NCI-H510A (cell line): ENCODE data around the gene IQGAP2.

Experiments used
- DNase-seq: peaks from one replicate; lab custom pipeline; 2025; lab: John Stamatoyannopoulos, UW

The IQGAP2 gene

DNA sequence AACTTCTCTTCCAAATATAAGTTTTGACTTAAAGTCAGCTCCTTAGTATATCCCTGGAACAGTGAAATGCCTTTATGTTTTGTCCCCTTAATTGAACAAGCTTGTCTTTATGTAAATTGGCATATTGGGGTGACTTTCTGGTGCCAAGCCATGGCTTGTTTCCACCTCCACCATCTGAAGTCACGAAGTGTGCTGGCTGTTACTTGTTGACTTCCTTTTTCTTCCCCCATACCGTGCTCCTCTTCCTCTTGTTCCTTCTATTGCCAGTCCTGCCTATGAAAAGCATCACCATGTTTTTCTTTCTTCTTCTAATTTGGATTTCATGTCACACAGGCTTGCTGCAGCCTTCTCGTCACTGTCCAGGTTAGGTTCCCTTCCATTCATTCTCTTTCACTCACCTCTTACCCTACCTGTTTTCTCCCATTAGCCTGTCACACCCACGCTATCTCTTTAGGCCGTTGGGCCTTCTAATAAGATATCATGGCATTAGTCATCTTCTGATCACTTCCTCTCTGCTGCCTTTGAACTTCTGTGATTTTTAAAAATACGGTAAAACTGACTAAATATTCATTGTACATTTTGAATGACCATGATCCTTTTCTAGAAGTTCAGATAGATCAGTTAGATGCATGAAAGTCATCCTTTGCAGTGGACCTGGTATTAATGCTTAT lies 48.1 kb downstream of the IQGAP2 start:
- DNase-seq = no peak

DNA sequence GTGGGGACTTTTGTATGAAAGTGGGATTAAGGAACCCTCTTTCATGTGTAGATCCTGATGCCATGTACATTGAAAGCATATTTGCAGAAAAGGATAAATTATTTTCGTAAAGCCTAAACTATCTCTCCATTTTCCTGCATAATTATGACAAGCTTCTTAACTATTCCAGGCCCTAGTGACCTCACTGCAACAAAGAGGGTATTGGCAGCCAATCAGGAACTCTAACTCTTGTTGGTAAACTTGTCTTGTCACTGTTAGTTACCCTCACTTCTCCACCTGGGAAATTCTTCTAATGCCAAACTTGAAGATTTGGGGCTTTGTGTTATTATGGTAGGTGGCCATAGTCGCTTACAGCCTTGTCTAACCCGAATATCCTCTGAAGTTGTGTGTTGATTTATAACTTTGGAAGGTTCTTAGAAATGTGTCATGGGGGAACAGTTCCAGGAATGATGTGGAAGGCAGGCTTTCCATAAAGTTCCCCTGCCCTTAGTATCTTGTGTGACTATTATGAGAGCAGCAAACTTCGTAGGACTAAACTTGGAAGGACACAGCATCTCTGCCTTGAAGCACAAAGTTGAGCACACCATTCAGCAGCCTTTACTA lies 52.5 kb downstream of the IQGAP2 start:
- no peak for DNase-seq

DNA sequence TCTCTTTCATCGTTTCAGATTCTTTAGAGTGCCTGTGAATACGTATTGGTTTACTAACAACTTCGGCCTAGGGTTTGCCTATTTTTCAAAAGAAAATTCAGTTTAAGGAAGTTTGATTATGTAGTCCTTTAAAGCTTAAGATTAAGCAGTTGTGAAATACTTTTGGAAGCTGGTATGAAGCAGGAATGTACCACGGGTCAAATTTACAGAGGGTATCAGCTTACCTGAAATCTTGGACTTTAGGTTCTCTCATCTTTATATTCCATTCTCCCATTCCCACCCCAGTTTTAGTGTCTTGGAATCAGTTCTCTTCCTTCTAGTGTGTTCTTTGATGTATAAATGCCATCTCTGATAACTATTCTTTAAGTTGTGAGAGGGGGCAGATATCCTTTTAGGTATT lies 53.2 kb downstream of the IQGAP2 start:
- DNase-seq = no peak

DNA sequence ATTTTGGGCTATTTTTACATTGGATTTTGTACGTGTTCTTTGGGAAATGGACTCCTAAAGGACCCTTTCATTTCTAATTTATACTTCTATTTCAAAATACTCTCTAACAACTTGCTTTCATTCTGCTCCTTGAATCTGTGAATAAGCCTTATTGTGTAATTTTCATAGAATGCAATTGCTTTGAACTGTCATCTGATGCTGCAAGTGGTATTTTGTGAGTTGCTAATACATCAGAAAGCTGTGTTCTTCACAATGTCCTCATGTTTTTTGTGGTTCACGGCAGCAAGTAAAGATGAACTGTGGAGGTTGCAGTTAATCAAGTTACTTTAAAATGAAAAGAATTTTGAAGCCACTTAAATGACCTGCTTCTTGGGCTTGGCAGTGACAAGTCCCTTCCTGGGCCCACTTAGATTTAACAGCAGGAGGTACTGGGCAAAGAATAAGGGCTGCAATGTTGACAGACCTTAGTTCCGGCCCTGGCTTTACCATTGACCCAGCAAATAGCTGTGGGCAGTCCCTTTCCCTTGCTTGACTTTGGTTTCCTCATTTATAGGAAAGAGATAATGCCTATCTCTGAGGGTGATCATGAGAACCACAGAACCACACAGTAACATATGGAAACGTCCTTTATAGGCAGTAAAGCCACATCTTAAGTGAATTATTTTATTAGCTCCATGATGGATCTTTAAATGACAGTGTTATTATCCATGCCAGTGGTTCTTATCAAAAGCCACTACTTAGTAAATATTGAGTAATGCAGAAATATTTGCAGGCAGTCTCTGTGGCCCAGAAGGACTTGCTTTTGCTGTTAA lies 54.8 kb downstream of the IQGAP2 start:
- DNase-seq = no peak

DNA sequence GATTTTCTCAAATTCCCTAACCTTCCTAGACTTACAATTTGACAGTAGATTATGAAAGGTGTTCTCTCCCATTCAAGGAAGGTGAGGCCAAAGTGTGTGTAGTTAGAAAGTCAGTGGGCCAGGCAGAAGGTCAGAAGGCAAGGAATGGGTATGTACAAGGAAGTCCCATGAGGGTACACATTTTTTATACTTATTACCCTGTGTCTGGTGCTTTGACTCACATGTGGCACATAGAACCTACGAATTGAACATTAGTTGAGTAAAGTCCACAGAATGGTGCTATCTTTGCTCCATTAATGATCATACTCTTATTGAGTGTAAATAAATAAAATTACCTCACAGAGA lies 55.4 kb downstream of the IQGAP2 start:
- no peak for DNase-seq

DNA sequence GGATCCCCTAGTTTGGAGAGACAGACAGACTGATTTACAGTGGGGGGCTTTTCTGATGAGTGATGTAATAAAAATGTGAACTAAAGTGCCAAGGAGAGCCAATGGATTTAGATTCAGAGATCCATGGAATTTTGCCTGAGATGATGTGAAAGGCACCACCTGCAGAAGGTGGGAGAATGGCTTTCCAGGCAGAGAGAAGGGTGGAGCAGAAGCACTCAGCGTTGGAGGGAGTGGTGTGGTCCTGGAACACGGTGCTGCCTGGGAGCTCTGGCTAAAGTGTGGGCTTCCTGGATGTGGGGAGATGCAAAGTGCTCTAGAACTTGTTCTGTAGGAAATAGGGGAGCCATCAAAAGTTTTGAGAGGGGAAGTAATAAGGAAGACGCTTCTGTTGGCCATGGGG lies 57.0 kb downstream of the IQGAP2 start:
- no peak for DNase-seq

DNA sequence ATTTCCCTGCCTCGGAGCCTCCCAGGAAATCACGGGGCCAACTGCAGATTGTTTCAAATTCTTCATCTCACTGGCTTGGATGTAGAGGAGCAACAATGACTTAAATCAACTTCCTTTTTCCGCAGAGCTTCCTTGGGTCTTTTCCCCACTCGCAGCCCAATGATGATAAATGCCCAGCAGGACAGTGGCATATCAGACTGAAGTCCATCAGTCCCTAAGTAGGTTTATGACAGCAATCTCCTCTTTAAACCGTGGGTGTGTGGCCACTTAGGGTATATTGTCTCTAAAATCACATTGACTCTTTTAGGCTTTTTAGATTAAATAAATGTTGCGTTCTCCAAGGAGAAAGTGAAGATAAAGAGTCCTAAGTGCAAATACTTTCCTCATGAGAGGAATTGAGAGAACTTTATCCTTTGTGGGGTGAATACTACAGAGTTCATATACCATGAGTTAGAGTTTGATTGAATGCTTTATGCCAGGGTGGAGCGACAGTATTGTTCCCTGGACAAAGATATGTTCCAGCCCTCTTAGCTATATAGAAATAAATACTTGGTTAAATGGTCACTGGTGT lies 59.1 kb downstream of the IQGAP2 start:
- no peak for DNase-seq

DNA sequence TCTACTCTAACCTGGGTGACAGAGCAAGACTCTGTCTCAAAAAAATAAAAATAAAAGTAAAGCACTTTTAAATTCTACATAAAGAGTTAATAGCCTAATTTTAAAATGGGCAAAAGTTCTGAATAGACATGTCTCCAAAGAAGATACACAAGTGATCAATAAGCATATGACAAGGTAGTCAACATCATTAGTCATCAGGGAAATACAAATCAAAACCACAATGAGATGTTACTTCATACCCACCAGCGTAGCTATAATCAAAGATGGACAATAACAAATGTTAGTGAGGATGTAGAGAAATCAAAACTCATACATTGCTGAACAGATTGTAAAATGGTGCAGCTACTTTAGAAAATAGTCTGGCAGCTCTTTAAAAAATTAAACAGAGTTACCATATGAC lies 64.1 kb downstream of the IQGAP2 start:
- DNase-seq = no peak

DNA sequence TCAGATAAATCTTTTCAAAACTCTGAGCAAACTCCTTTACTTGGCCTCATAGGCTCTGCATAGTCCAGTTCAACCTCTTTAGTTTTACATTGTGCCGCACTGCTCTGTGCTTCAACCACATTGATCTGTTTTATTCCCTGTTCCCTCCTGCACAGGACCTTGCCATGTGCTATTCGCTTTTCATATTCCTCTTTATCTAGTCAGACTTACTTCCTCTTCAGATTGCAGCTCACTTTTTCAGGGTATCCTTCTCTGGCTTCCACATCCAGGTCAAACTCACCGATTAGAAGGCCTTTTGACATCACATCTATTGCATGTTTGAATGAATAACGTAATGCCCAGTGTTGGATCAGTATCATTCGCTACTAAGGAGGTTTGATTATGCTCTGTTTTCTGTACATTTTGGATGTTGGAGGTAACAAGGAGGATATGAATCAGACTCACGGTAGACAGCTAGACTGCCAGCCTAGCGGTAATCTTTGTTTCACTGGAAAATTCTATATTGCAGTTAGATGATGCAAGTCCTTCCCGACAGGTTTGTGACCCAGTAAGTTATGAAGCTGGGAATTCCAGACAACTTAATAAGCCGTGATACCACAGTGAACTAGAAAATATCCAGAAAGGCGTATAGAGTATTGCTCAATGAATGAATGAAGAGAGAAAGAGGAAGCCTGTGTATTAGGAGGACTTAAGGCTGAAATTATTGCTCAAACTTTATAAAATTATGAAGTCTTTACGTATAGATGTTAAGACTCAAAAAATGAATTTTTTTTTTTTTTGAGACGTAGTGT lies 65.7 kb downstream of the IQGAP2 start:
- no peak for DNase-seq

DNA sequence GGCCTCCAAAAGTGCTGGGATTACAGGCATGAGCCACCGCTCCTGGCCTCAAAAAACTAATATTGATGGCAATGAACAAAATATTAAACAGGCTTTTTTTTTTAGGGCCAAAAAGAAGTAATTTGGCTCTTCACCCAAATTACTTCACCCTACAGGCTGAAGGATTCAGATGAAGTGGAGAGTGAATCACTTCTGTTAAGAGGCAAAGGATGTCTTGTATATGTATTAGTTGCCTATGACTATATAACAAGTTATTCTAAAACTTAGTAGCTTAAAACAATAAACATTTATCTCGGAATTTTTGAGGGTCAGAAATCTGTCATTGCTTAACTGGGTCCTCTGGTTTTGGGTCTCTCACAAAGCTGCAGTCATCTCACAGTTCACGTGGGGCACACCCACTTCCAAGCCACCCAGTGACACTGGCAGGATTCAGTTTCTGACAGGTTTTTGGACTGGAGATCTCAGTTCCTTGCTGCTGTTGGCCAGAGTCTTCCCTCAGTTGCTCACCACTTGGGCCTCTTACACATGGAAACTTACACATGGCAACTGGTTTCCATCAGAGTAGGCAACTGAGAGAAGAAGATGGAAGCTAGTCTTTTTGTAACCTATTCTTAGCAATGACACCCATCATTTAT lies 66.7 kb downstream of the IQGAP2 start:
- no peak for DNase-seq

DNA sequence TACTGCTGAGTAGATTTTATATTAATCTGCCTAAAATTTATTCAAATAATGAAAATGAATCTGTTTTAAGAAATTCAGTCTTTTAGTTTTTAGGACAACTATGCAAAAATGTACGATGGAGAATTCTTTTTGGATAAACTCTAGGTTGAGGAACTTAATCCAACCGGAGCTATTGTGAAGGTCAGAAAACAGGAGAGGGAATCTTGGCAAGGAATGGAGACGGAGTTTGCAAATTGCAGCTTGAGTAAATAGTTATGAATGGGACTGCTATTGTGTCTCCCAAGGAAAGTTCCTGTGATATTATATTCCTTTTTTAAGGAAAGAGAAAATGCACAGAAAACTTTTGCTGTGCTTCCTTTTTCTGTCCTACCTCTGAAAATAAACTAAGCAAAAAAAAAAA lies 67.9 kb downstream of the IQGAP2 start:
- no peak for DNase-seq

DNA sequence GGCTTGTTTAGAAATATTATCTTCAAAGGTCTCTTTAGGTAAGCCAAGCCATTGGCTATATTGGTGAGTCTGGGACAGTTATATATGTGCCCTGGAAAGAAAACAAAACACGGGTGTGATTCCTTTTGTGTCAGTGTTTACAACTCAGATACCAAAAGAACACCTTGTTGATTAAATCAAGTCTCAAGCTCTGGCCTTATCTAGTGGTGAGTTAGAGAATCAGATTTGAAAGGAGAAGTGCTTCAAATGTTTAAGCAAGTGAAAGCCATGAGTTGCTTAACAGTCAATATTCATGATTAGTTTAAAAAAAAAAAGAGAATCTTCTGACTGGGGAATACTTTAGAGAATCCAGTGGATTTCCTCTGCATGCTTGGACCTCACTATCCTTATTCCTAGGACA lies 68.3 kb downstream of the IQGAP2 start:
- DNase-seq = no peak

DNA sequence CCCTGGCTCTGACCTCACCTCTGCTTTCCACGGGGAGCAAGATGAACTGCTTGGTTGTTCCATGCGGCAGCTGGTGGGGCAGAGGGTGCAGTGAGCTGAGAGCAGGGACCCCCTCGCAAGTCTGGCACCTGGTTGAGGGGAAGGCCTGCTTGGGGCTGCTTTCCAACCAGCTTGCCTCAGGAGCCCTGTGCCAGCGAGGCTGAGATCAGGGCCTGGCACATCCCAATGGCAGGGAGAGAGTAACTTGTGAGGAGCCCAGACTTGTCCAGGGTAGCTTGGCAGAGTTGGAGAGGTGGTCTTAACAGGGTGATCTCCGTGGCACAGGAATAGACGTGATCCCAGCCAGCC lies 68.9 kb downstream of the IQGAP2 start:
- DNase-seq = no peak

DNA sequence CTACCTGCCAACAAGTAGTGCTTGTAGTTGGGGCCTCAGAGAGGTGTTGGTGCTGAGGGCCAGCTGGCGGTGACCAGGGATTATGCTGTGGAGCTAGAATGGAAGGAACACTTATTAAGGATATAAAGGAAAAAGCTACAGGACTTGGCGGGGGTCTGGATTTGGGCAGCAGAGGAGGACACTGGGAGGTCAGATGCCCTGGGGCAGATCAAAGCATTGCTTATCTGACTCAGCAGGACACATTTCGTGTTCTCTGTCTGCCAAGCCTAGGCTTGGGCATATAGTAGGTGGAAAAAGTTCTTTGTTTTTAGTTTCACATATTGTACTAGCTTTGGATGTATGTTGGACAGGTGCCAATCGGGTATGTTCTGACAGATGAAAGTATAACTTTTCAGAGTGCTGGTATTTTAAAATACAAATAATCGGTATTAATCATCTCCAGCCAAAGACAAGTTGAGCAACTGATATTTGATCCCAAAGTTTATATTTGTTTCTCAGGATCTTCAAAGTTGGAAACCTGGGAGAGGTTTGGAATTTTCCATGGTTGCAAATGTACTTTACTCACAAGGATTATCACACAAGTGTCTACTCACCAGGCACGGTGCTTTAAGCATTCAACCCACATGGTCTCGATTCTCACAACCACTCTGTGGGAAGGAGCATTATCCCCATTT lies 69.4 kb downstream of the IQGAP2 start:
- no peak for DNase-seq

DNA sequence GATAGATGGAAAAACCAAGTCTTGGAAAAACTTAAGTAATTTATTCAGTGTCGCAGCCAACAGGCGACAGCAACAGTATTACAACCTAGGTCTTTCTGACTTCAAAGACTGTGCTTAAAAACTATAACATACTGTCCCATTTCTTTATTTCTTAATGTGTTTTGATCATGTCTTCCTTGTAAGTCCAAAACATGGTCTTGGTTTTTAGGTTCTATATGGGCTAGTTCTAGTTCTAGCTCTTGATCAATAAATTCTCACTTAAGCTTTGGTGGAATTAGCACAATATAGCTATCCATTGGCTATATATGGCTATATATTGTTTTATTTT lies 69.9 kb downstream of the IQGAP2 start:
- DNase-seq = no peak

DNA sequence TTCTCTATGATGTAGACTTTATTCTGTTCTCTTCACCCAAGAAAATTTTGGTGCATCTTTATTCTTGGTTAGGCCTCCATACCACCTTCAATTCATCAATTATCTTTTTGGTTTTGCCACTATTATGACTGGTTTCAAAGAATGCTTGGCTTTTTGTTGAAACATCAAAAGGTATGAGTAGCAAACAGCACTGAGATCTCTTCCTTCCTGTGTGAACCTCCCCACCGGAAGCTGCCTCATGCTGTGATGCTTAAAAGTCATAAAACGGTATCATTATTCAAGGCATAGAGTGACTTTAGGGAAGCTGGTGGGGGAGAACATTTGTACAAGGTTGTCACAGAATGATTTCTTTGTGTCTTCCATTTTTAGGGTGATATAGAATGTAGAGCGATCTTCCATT lies 70.6 kb downstream of the IQGAP2 start:
- no peak for DNase-seq

DNA sequence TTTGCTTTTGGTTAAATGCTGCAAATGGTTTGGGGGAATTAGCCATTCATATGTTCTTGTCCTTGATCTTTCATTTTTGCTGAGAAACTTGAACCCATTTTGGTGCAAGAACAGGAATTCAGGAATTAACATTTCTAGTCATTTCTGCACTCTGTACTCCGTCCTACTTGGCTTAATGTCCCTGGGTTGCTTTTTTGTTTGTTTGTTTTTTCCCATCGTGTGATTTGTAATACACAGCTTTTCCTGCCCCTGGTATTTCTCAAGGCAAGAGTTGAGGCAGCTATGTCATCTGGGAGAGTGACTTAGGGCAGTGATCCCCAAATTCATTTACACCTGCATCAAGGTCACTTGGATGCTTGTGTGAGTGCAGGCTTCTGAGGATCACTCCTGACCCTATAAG lies 71.3 kb downstream of the IQGAP2 start:
- DNase-seq = no peak

DNA sequence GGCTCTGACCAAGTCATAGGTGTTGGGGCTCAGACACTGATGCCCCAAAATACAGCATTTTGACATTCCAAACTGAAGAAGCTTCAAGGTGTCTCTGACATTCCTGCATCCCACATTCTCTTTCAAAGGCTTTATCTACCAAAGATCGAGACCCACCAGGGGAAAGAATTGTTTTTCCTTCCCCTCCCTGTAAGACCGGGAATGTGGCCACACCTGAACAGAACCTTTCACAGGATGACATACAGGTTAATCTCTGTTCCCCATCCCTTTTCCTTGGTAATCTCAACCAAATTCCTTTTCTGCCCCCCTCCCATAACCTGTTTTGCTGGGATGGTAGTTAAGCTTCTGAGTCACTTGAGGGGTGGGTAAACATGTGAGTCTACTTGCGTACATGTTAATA lies 72.3 kb downstream of the IQGAP2 start:
- no peak for DNase-seq

DNA sequence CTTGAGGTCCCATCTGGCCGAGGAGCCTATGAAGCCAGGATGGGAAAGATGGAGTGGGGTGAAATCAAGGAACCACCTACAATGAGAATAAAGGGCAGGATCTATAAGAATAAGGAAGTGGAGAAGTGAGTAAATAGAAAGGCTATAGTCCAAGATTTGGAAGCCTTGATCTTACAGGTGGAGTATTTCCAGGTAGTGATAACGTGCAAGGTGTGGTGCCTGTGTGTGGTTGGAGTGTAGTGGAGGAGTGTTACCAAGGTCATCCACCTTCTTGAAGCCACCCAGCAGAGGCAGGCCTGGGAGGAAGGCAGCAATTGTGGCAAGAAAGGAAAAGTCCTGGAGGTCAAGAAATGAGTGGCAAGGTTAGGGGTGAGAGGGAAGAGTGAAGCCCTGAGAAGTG lies 72.9 kb downstream of the IQGAP2 start:
- no peak for DNase-seq

DNA sequence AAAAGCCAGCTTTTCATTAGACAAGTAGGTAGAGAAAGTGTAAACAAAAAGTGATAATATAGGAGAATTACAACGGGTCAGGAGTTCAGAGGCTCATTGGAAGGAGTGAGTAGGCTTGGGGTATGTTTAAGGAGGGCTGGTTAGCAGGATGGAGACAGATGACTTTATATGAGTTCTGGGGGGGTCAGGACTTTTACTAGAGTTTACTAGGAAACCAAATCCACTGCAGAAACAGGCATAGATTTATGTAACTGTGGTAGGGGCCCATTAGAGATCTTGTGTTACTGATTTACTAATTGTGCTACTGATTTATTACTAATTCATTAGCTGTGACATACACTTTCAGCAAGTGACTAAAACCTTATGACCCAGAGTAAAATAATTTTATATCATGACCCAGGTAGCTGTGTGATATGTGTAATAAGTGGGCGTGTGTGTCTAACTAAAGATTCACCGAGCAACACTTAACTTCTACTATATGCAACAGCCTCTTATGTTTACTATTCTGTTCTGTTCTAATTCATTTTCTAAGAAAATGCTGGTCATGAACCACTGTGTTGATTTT lies 73.5 kb downstream of the IQGAP2 start:
- DNase-seq = no peak

DNA sequence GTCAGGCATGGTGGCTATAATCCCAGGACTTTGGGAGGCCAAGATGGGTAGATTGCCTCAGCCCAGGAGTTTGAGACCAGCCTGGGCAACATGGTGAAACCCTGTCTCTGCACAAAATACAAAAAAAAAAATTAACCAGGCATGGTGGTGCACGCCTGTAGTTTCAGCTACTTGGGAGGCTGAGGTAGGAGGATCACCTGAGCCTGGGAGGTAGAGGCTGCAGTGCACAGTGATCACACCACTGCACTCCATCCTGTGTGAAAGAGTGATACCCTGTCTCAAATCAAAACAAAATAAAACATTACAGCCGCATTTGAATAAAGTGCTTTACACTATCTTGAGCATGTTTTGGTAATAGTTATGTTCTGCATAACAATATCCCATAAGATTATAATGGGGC lies 74.0 kb downstream of the IQGAP2 start:
- DNase-seq = no peak
